ENCODE data around the gene ASZ1. TPM values are rescaled to one million over a fixed set of nuclear protein-coding genes. Genes with fewer than 3 reads are reported as not detected.

ASZ1 gene
- total RNA-seq, 1 donor from 2014 or later, result not detected

DNA sequence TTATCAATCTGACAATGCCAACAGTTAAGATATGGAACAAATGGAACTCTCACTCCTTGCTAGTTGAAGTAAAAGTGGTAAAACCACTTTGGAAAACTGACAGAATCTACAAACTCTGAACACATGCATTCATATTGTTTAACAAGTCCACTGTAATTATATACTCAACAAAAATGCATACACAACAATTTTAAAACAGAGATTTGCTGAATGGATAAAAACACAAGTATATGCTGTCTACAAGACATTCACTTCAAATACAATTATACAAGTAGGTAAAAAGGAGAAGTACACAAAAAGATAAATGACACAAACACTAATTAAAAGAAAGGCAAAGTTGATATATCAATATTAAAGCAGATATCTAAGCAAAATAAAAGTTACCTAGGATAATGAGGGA lies 95.3 kb downstream of the ASZ1 start:
- Histone ChIP-seq H2AFZ (ENCODE audit: low read depth, low read length) (no peak overlapping the region), H4K20me1 (ENCODE audit: insufficient read depth, low read length) (no peaks in the 10 kb centered on the region), H3K4me2 (ENCODE audit: low read length) (no peak overlapping the region), H3K36me3 (ENCODE audit: insufficient read depth, low read length) (no peaks in the 10 kb centered on the region), H3K79me2 (ENCODE audit: insufficient read depth, low read length) (no peaks in the 10 kb centered on the region), H3K4me3 (ENCODE audit: insufficient read depth, low read depth, low read length) (no peak overlapping the region), H3K9ac (ENCODE audit: low read length) (no peak overlapping the region), H3K27me3 (ENCODE audit: insufficient read depth, low read length) (no peaks in the 10 kb centered on the region), H3K4me1 (ENCODE audit: insufficient read depth, low read length) (no peaks in the 10 kb centered on the region), H3K27ac (ENCODE audit: low read depth, low read length) (no peak overlapping the region), H3K9me3 (ENCODE audit: insufficient read depth, low read depth, low read length) (no peaks in the 10 kb centered on the region)
- H3K4me3 Mint-ChIP-seq (ENCODE audit: unreplicated experiment), result no peak overlapping the region
- FAIRE-seq (peak; percentile 13), DNase-seq (ENCODE audit: low read depth) (no peak)
- no peaks in the 10 kb centered on the region for H3K36me3 Mint-ChIP-seq (ENCODE audit: low read depth, unreplicated experiment)
- H3K4me1 Mint-ChIP-seq (ENCODE audit: low read depth, unreplicated experiment), result no peaks in the 10 kb centered on the region
- TF ChIP-seq EZH2 (IDR thresholded peaks at IDR 0.05; ENCODE audit: insufficient read depth, low read length), result no peak
- no peak for TF ChIP-seq CTCF (IDR thresholded peaks at IDR 0.05; ENCODE audit: insufficient read depth, low read depth, low read length)
- H3K9me3 Mint-ChIP-seq (ENCODE audit: unreplicated experiment), result peaks cover 7% of the 10 kb centered on the region
- H3K27ac Mint-ChIP-seq (ENCODE audit: unreplicated experiment), result no peak overlapping the region
- peaks cover 3% of the 10 kb centered on the region for H3K27me3 Mint-ChIP-seq (ENCODE audit: low read depth, unreplicated experiment)

DNA sequence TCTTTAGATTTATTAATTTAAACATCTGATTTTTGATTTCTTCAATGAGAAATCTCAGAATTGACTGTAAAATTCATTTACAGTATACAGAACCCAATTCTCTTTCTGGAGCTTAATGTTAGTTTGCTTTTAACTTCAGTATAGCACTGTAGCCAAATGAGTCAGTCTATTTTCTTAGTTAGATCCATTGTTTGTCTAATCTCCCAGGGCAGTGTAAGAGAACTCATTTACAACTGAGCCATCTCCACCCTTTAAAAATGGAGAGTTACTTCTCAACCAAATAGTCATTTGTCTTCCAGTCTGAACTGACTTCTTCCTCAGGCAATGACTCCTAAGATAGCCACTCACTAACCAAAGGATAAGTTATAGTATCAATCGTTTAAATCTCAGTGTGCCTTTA lies 101.5 kb downstream of the ASZ1 start:
- Mint-ChIP-seq H3K4me3 (ENCODE audit: unreplicated experiment) (no peak overlapping the region), H3K36me3 (ENCODE audit: low read depth, unreplicated experiment) (no peaks in the 10 kb centered on the region), H3K9me3 (ENCODE audit: unreplicated experiment) (peaks cover 7% of the 10 kb centered on the region), H3K4me1 (ENCODE audit: low read depth, unreplicated experiment) (no peaks in the 10 kb centered on the region), H3K27me3 (ENCODE audit: low read depth, unreplicated experiment) (peaks cover 38% of the 10 kb centered on the region), H3K27ac (ENCODE audit: unreplicated experiment) (no peak overlapping the region)
- no peaks in the 10 kb centered on the region for H3K36me3 ChIP-seq (ENCODE audit: insufficient read depth, low read length)
- H3K4me1 ChIP-seq (ENCODE audit: insufficient read depth, low read length), result peaks cover 25% of the 10 kb centered on the region
- no peak for FAIRE-seq
- no peaks in the 10 kb centered on the region for H4K20me1 ChIP-seq (ENCODE audit: insufficient read depth, low read length)
- no peak overlapping the region for H3K27ac ChIP-seq (ENCODE audit: low read depth, low read length)
- H3K27me3 ChIP-seq (ENCODE audit: insufficient read depth, low read length), result peaks cover 29% of the 10 kb centered on the region
- no peak overlapping the region for H3K4me2 ChIP-seq (ENCODE audit: low read length)
- DNase-seq (ENCODE audit: low read depth), result peak; percentile 72
- no peak overlapping the region for H3K9ac ChIP-seq (ENCODE audit: low read length)
- no peaks in the 10 kb centered on the region for H3K9me3 ChIP-seq (ENCODE audit: insufficient read depth, low read depth, low read length)
- H2AFZ ChIP-seq (ENCODE audit: low read depth, low read length), result no peak overlapping the region
- TF ChIP-seq EZH2 (IDR thresholded peaks at IDR 0.05; ENCODE audit: insufficient read depth, low read length), result no peak
- no peak for TF ChIP-seq CTCF (IDR thresholded peaks at IDR 0.05; ENCODE audit: insufficient read depth, low read depth, low read length)
- H3K79me2 ChIP-seq (ENCODE audit: insufficient read depth, low read length), result no peaks in the 10 kb centered on the region
- no peak overlapping the region for H3K4me3 ChIP-seq (ENCODE audit: insufficient read depth, low read depth, low read length)

DNA sequence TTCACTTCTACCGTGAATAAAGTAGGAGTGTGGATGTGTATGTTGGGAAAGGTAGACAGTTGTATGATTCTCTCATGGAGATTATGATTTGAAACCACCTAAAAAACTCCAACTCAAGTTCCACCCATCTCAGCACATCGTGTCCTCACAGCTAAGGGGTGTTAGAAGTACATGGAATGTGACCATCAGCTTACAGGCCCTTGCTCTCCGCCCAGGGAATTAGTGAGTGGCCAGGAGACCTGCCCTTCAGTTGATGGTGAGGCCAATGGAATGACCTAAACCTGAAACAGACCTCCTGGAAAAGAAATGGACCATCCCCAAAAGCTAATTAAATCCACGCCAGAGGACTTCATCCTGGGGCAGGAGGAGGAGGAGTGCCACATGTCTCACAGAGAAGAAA lies 102.3 kb downstream of the ASZ1 start:
- H3K36me3 ChIP-seq (ENCODE audit: insufficient read depth, low read length), result no peaks in the 10 kb centered on the region
- peaks cover 38% of the 10 kb centered on the region for H3K27me3 ChIP-seq (ENCODE audit: insufficient read depth, low read length)
- no peak overlapping the region for H3K27ac Mint-ChIP-seq (ENCODE audit: unreplicated experiment)
- DNase-seq (ENCODE audit: low read depth) (peak; percentile 35), FAIRE-seq (no peak)
- no peak for TF ChIP-seq EZH2 (IDR thresholded peaks at IDR 0.05; ENCODE audit: insufficient read depth, low read length)
- no peak for TF ChIP-seq CTCF (IDR thresholded peaks at IDR 0.05; ENCODE audit: insufficient read depth, low read depth, low read length)
- H4K20me1 ChIP-seq (ENCODE audit: insufficient read depth, low read length), result no peaks in the 10 kb centered on the region
- H3K27ac ChIP-seq (ENCODE audit: low read depth, low read length), result no peak overlapping the region
- H2AFZ ChIP-seq (ENCODE audit: low read depth, low read length), result peak overlapping the region; percentile 80
- H3K79me2 ChIP-seq (ENCODE audit: insufficient read depth, low read length), result no peaks in the 10 kb centered on the region
- peak overlapping the region; percentile 63 for H3K4me3 ChIP-seq (ENCODE audit: insufficient read depth, low read depth, low read length)
- peak overlapping the region; percentile 56 for H3K9ac ChIP-seq (ENCODE audit: low read length)
- peaks cover 47% of the 10 kb centered on the region for H3K27me3 Mint-ChIP-seq (ENCODE audit: low read depth, unreplicated experiment)
- H3K4me2 ChIP-seq (ENCODE audit: low read length), result peak overlapping the region; percentile 97
- H3K4me3 Mint-ChIP-seq (ENCODE audit: unreplicated experiment), result peak overlapping the region; percentile 84
- H3K9me3 ChIP-seq (ENCODE audit: insufficient read depth, low read depth, low read length), result no peaks in the 10 kb centered on the region
- H3K4me1 ChIP-seq (ENCODE audit: insufficient read depth, low read length), result peaks cover 25% of the 10 kb centered on the region
- peaks cover 7% of the 10 kb centered on the region for H3K9me3 Mint-ChIP-seq (ENCODE audit: unreplicated experiment)
- H3K36me3 Mint-ChIP-seq (ENCODE audit: low read depth, unreplicated experiment), result no peaks in the 10 kb centered on the region
- no peaks in the 10 kb centered on the region for H3K4me1 Mint-ChIP-seq (ENCODE audit: low read depth, unreplicated experiment)
